Sigmoid colon (tissue), 7 donors: Measurements from ENCODE around the gene PIGT. TPM values are rescaled to one million over a fixed set of nuclear protein-coding genes. Genes with fewer than 3 reads are reported as not detected.
A peak's percentile ranks its signal among the peaks of the same experiment; 100 is the strongest.
"Not testable (repeated sequence)": the region's sequence is repeated elsewhere in the genome, so short reads cannot be mapped to it uniquely, and the experiment has no call there.

Experiments used
- DNase-seq: peaks from one replicate; pipeline ENCODE4 v3.0.0-alpha.2; 2019
- H3K27ac ChIP-seq, 4 donors: fragments of 200-600 bp; sonication (generic); one replicate each; pipeline ENCODE4 v1.5.1; 2016 to 2019; ENCODE audit warnings: mild to moderate bottlenecking in 1 of 4
- H3K27me3 ChIP-seq, 3 donors: fragments of 200-600 bp; sonication (generic); one replicate each; pipeline ENCODE4 v1.5.1; 2019; ENCODE audit warnings: mild to moderate bottlenecking in 1 of 3
- H3K36me3 ChIP-seq, 4 donors: fragments of 200-600 bp; sonication (generic); one replicate each; pipeline ENCODE4 v1.5.1; 2016 to 2019
- H3K4me1 ChIP-seq, 4 donors: fragments of 200-600 bp; sonication (generic); one replicate each; pipeline ENCODE4 v1.5.1; 2017 to 2019
- H3K4me3 ChIP-seq, 4 donors: fragments of 200-600 bp; sonication (generic); one replicate each; pipeline ENCODE4 v1.5.1; 2017 to 2019; ENCODE audit warnings: mild to moderate bottlenecking in 2 of 4, moderate library complexity in 1 of 4
- H3K9me3 ChIP-seq, 4 donors: fragments of 200-600 bp in 3 of 4; sonication (generic) in 3 of 4; one replicate each; pipeline versions ENCODE4 v1.5.1 to v1.6.1; 2013 to 2019
- CTCF ChIP-seq, 4 experiments: fragments of 450-650 bp in 3 of 4; fragments of 200-600 bp in 1 of 4; IDR thresholded peaks; one replicate each; pipeline ENCODE4 v1.5.1; 2016 to 2019; ENCODE audit warnings: antibody characterized with exemption in 4 of 4, mild to moderate bottlenecking in 3 of 4, moderate library complexity in 2 of 4
- EP300 ChIP-seq, 4 donors: sonication (generic); formaldehyde crosslinking; IDR thresholded peaks; one replicate each; pipeline ENCODE4 v1.6.1; 2017; ENCODE audit warnings: antibody characterized with exemption in 4 of 4
- POLR2A ChIP-seq, 2 donors: fragments of 450-650 bp; IDR thresholded peaks; one replicate each; pipeline ENCODE4 v1.6.1; 2016; ENCODE audit warnings: antibody characterized with exemption in 2 of 2, mild to moderate bottlenecking in 2 of 2, moderate library complexity in 2 of 2
- POLR2AphosphoS5 ChIP-seq, 4 donors: sonication (generic); formaldehyde crosslinking; IDR thresholded peaks; one replicate each; pipeline ENCODE4 v1.6.1; 2017; ENCODE audit warnings: antibody characterized with exemption in 4 of 4
- WGBS, 2 donors: extraction: QIAGEN DNeasy Blood & Tissue Kit; methylation state at CpG; one replicate each; pipeline ENCODE4 v1.1.7; 2013; 5-methylcytosine and 5-hydroxymethylcytosine counted together
- intact Hi-C: fragments of 100-400 bp; cut with DNase I; formaldehyde crosslinking; loops from one replicate; pipeline ENCODE4 v1.15.1; 2023
- polyA plus RNA-seq, 3 donors: library from polyadenylated mRNA; stranded (reverse); fragments of 200-250 nt; gene quantifications; one replicate each; pipeline ENCODE4 v1.2.3, GENCODE V29; 2013
- small RNA-seq, 3 donors: library from RNA; depleted of rRNA; stranded (forward); fragments of <200 nt; gene quantifications; one replicate each; pipeline ENCODE3, GENCODE V24; 2016
- total RNA-seq, 4 donors: library from RNA; depleted of rRNA; stranded (reverse); fragments of >200 nt; gene quantifications; one replicate each; pipeline ENCODE4 v1.1.0, GENCODE V29; 2016
- donor health status: healthy with polysubstance abuse.
- donor health status: Bipolar disorder and iron deficiency.
- donor health status: healthy.

Gene PIGT
- total and polyA plus RNA-seq, 7 donors: 33.0 to 98.7 (median 51.6) TPM

- H3K36me3 ChIP-seq: no peaks in the 10 kb centered on the region
- intact Hi-C loops: loop anchor here (2.0 kb wide), 2 partner anchors 22 to 108 kb away; partner anchors contain the start of gene SYS1
- peaks cover 0 to 44% (median 32%) of the 10 kb centered on the region in 4 donors for H3K4me1 ChIP-seq
- H3K27ac ChIP-seq: peak overlapping the region; percentile 23 to 92 (median 86)
- TF ChIP-seq CTCF (IDR thresholded peaks at IDR 0.05) (no peak), EP300 (IDR thresholded peaks at IDR 0.05) (no peak), POLR2AphosphoS5 (IDR thresholded peaks at IDR 0.05) (peak; percentile 85 to 93 (median 92)), POLR2A (IDR thresholded peaks at IDR 0.05) (peak; percentile 31 to 56)
- DNase-seq: peak; percentile 87
- 1 to 8% methylated on average over 50 of the region's 50 CpGs for WGBS, 2 donors
- no peaks in the 10 kb centered on the region for H3K9me3 ChIP-seq
- H3K4me3 ChIP-seq: peak overlapping the region; percentile 36 to 60 (median 50)
- H3K27me3 ChIP-seq: no peaks in the 10 kb centered on the region
Observed at GRCh38 chr20:45470262-45470931, 54.5 kb downstream of the PIGT start.

GRCh38 chr20:45470937-45471336, 55.0 kb downstream of the PIGT start:
- intact Hi-C loops: loop anchor here (2.0 kb wide), 2 partner anchors 22 to 108 kb away; partner anchors contain the start of gene SYS1
- peak overlapping the region; percentile 36 to 60 (median 50) for H3K4me3 ChIP-seq
- no peaks in the 10 kb centered on the region for H3K36me3 ChIP-seq
- H3K27me3 ChIP-seq: no peaks in the 10 kb centered on the region
- no peaks in the 10 kb centered on the region for H3K9me3 ChIP-seq
- peak overlapping the region; percentile 23 to 92 (median 86) for H3K27ac ChIP-seq
- peaks cover 0 to 38% (median 27%) of the 10 kb centered on the region in 4 donors for H3K4me1 ChIP-seq
- TF ChIP-seq CTCF (IDR thresholded peaks at IDR 0.05) (peak in 1 of 4 experiments; percentile 38), EP300 (IDR thresholded peaks at IDR 0.05) (no peak)
- no peak for DNase-seq
- 39 to 78% methylated on average over 10 of the region's 10 CpGs for WGBS, 2 donors

GRCh38 chr20:45472286-45472685, 56.3 kb downstream of the PIGT start:
- H3K27me3 ChIP-seq, H3K4me3 ChIP-seq, H3K27ac ChIP-seq, intact Hi-C loops, H3K36me3 ChIP-seq, DNase-seq, H3K9me3 ChIP-seq: not testable (repeated sequence)
- 47 to 89% methylated on average over 3 of the region's 3 CpGs for WGBS, 2 donors
- peaks cover 0 to 34% (median 26%) of the 10 kb centered on the region in 4 donors for H3K4me1 ChIP-seq

Small RNA genes lying within 50 kb of the gene (small RNA-seq; reads per million reads assigned to genes)
- gene MIR6812: 0 reads per million in 3 donors

Other genes starting within 250 kb of the PIGT start
- not detected for gene PI3, start 241.2 kb upstream of the PIGT start, total RNA-seq
- 1,000 to 10,000 TPM in 1 of 3 donors, 10 to 100 TPM in 2; 52.0 to 2,021 (median 84.1) TPM for gene PI3, start 241.2 kb upstream of the PIGT start, polyA plus RNA-seq
- gene SEMG1, start 209.1 kb upstream of the PIGT start, total RNA-seq: not detected
- gene SEMG1, start 209.1 kb upstream of the PIGT start, polyA plus RNA-seq: under 1 TPM in 1 of 3 donors, not detected in 2; 0.26 TPM
- gene SEMG2, start 194.8 kb upstream of the PIGT start, total RNA-seq: not detected
- gene SEMG2, start 194.8 kb upstream of the PIGT start, polyA plus RNA-seq: not detected
- gene SLPI, start 161.6 kb upstream of the PIGT start, total RNA-seq: 10 to 100 TPM in 3 of 4 donors, 1 to 10 TPM in 1; 2.4 to 56.9 (median 20.6) TPM
- 100 to 1,000 TPM in 1 of 3 donors, 10 to 100 TPM in 2; 38.8 to 234 (median 82.3) TPM for gene SLPI, start 161.6 kb upstream of the PIGT start, polyA plus RNA-seq
- not detected for gene RBPJL, start 109.3 kb upstream of the PIGT start, total RNA-seq
- gene RBPJL, start 109.3 kb upstream of the PIGT start, polyA plus RNA-seq: 1 to 10 TPM in 1 of 3 donors, not detected in 2; 1.8 TPM
- not detected for gene MATN4, start 107.8 kb upstream of the PIGT start, total RNA-seq
- gene MATN4, start 107.8 kb upstream of the PIGT start, polyA plus RNA-seq: under 1 TPM in 1 of 3 donors, not detected in 2; 0.17 TPM
- 100 to 1,000 TPM in 1 of 4 donors, 10 to 100 TPM in 3; 79.9 to 149 (median 88.5) TPM for gene SDC4, start 67.7 kb upstream of the PIGT start, total RNA-seq
- 10 to 100 TPM; 22.2 to 63.9 (median 23.6) TPM for gene SDC4, start 67.7 kb upstream of the PIGT start, polyA plus RNA-seq
- gene SYS1, start 53.0 kb upstream of the PIGT start, total RNA-seq: 10 to 100 TPM; 44.2 to 58.7 (median 52.2) TPM
- 10 to 100 TPM; 14.4 to 35.6 (median 17.1) TPM for gene SYS1, start 53.0 kb upstream of the PIGT start, polyA plus RNA-seq
- gene TP53TG5, start 37.8 kb upstream of the PIGT start, total RNA-seq: under 1 TPM in 1 of 4 donors, not detected in 3; 0.36 TPM
- gene TP53TG5, start 37.8 kb upstream of the PIGT start, polyA plus RNA-seq: under 1 TPM in 1 of 3 donors, not detected in 2; 0.03 TPM
- gene DBNDD2, start 7.9 kb upstream of the PIGT start, total RNA-seq: 100 to 1,000 TPM in 3 of 4 donors, 10 to 100 TPM in 1; 99.7 to 111 (median 103) TPM
- gene DBNDD2, start 7.9 kb upstream of the PIGT start, polyA plus RNA-seq: 100 to 1,000 TPM; 112 to 174 (median 137) TPM
- 10 to 100 TPM; 33.9 to 94.1 (median 39.6) TPM for gene WFDC2, start 53.6 kb downstream of the PIGT start, total RNA-seq
- 10 to 100 TPM; 29.6 to 86.6 (median 65.5) TPM for gene WFDC2, start 53.6 kb downstream of the PIGT start, polyA plus RNA-seq
- not detected for gene SPINT3, start 99.5 kb downstream of the PIGT start, total RNA-seq
- gene SPINT3, start 99.5 kb downstream of the PIGT start, polyA plus RNA-seq: not detected
- not detected for gene WFDC6, start 123.3 kb downstream of the PIGT start, total RNA-seq
- gene WFDC6, start 123.3 kb downstream of the PIGT start, polyA plus RNA-seq: not detected
- not detected for gene EPPIN, start 131.3 kb downstream of the PIGT start, total RNA-seq
- gene EPPIN, start 131.3 kb downstream of the PIGT start, polyA plus RNA-seq: not detected
- not detected for gene WFDC8, start 163.1 kb downstream of the PIGT start, total RNA-seq
- gene WFDC8, start 163.1 kb downstream of the PIGT start, polyA plus RNA-seq: not detected
- gene WFDC10A, start 213.6 kb downstream of the PIGT start, total RNA-seq: not detected
- not detected for gene WFDC10A, start 213.6 kb downstream of the PIGT start, polyA plus RNA-seq
- gene WFDC9, start 215.1 kb downstream of the PIGT start, total RNA-seq: not detected
- gene WFDC9, start 215.1 kb downstream of the PIGT start, polyA plus RNA-seq: not detected